ENCODE results near the gene ZFYVE28.
"Not testable (repeated sequence)": the region's sequence is repeated elsewhere in the genome, so short reads cannot be mapped to it uniquely, and the experiment has no call there.

The ZFYVE28 gene

DNA sequence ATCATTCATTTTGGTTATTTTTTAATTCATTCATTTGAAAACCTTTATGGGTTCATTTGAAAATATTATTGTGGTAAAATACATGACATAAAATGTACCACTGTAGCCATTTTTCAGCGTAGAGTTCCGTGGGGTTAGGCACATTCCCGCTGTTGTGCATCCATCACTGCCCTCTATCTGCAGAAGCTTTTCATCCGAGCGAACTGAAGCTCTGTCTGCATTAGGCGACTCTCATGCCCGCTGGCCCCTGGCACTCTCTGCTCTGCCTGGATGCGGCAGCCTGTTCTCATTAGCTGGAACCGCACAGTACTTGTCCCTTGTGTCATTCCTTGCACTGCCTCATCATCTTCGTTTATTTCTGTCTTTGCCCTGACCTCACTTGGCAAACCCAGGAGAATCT lies 17.9 kb upstream of the ZFYVE28 start:
- CTCF ChIA-PET, result interaction anchor here (1.4 kb wide), 1 partner anchor 216 kb away, joined by 5 read pairs; no protein-coding TSS in a partner anchor
- TF ChIP-seq SP1 (IDR thresholded peaks at IDR 0.05) (no peak), ARNT (IDR thresholded peaks at IDR 0.05) (no peak), NFRKB (IDR thresholded peaks at IDR 0.05) (no peak), BHLHE40 (IDR thresholded peaks at IDR 0.05; ENCODE audit: borderline replicate concordance) (no peak), LEF1 (IDR thresholded peaks at IDR 0.05; ENCODE audit: borderline replicate concordance) (no peak), CTBP1 (IDR thresholded peaks at IDR 0.05; ENCODE audit: borderline replicate concordance) (no peak), L3MBTL2 (conservative IDR thresholded peaks at IDR 0.05) (no peak), ELF4 (IDR thresholded peaks at IDR 0.05) (no peak), TARDBP (IDR thresholded peaks at IDR 0.05) (no peak), FOXK2 (IDR thresholded peaks at IDR 0.05) (no peak), HDGF (IDR thresholded peaks at IDR 0.05; ENCODE audit: borderline replicate concordance) (no peak), SUZ12 (IDR thresholded peaks at IDR 0.05) (no peak)
- POLR2A ChIA-PET, result interaction anchor here (0.7 to 1.4 kb wide), 2 partner anchors 33 to 100 kb away, joined by 3 read pairs; partner anchors contain the start of genes FAM193A and RNF4
- no peak for DNase-seq (ENCODE audit: extremely low spot score)

- POLR2A ChIA-PET, result no interaction called here
- CTCF ChIA-PET, result interaction anchor here (0.6 kb wide), 1 partner anchor 490 kb away, joined by 3 read pairs; no protein-coding TSS in a partner anchor
- TF ChIP-seq HDGF (IDR thresholded peaks at IDR 0.05; ENCODE audit: borderline replicate concordance) (no peak), TARDBP (IDR thresholded peaks at IDR 0.05) (no peak), ARNT (IDR thresholded peaks at IDR 0.05) (no peak), FOXK2 (IDR thresholded peaks at IDR 0.05) (no peak), NFRKB (IDR thresholded peaks at IDR 0.05) (no peak), FOXA1 (IDR thresholded peaks at IDR 0.05) (no peak), LEF1 (IDR thresholded peaks at IDR 0.05; ENCODE audit: borderline replicate concordance) (no peak), ELF4 (IDR thresholded peaks at IDR 0.05) (no peak), ZNF384 (IDR thresholded peaks at IDR 0.05) (no peak), FOXM1 (IDR thresholded peaks at IDR 0.05; ENCODE audit: borderline replicate concordance) (no peak), L3MBTL2 (conservative IDR thresholded peaks at IDR 0.05) (no peak), SP1 (IDR thresholded peaks at IDR 0.05) (no peak), SUZ12 (IDR thresholded peaks at IDR 0.05) (no peak), BHLHE40 (IDR thresholded peaks at IDR 0.05; ENCODE audit: borderline replicate concordance) (no peak), CTBP1 (IDR thresholded peaks at IDR 0.05; ENCODE audit: borderline replicate concordance) (no peak), PKNOX1 (IDR thresholded peaks at IDR 0.05) (no peak)
- DNase-seq (ENCODE audit: extremely low spot score), result no peak
Observed at GRCh38 chr4:2434420-2434819, 16.0 kb upstream of the ZFYVE28 start.

DNA sequence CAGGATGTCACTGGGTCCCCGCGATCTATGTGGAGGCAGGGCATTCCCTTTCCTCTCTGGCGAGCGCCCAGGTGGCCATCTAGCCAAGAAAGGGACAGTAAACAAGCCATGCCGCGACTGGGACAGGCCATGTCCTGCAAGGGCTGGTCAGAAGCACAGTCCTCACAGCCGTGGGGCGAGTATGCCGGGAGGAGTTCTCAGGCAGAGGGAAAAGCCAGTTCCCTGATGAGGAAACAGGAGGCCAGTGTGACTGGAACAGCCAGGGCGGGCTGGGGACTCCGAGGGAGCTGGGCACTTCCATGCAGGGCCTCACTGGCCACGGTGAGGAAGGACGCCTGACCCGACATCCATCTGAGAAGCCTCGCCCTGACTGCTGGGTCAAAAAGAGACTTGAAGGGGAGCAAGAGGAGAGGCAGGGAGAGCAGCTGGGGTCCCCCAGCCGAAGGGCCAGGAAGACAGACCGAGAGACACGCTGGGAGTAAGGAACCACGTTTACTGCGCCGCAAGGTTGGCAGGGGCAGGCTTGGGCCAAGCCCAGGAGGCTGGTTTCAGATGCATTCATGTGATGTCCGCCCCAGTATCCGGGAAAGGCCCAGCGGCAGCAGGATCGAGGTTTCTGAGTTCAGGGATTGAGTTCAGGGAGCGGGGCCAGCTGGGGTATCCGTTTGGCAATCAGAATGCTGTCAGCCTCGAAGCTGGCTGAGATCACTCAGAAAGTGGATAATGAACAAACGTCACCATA lies 15.3 kb upstream of the ZFYVE28 start:
- CTCF ChIA-PET, result interaction anchor here (0.6 kb wide), 1 partner anchor 490 kb away, joined by 3 read pairs; no protein-coding TSS in a partner anchor
- TF ChIP-seq FOXK2 (IDR thresholded peaks at IDR 0.05), result no peak
- TF ChIP-seq CTBP1 (IDR thresholded peaks at IDR 0.05; ENCODE audit: borderline replicate concordance), result no peak
- TF ChIP-seq ZNF384 (IDR thresholded peaks at IDR 0.05), result no peak
- TF ChIP-seq TARDBP (IDR thresholded peaks at IDR 0.05), result no peak
- no peak for TF ChIP-seq NFRKB (IDR thresholded peaks at IDR 0.05)
- no peak for TF ChIP-seq SP1 (IDR thresholded peaks at IDR 0.05)
- no peak for TF ChIP-seq FOXA1 (IDR thresholded peaks at IDR 0.05)
- no peak for DNase-seq (ENCODE audit: extremely low spot score)
- POLR2A ChIA-PET, result no interaction called here

DNA sequence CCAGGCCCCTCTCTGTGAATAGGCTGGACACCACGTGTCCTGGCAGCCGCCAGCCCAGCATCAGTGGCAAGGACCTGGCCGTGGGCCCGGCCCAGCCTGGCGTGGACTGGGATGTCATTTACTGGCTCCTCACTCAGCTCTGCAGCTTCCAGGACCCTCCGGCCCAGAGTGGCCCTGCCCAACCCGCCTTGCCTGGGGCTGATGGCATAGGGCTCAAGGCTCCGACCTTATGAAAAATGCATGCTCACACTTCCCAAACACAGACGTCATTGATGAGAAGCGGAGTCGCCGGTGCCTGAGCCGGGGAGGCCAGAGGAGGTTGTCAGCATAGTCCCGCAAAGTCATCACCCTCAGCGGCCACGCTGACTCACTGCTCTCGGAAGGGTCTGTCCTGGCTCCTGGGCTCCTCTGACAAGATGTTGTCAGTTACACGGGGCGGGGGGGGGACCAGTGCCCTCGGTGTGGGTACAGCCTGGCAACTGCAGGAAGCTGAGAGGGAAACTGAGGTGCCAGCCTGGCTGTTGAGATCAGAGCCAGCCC lies 14.6 kb upstream of the ZFYVE28 start:
- POLR2A ChIA-PET, result no interaction called here
- no peak for DNase-seq (ENCODE audit: extremely low spot score)
- CTCF ChIA-PET, result no interaction called here
- TF ChIP-seq ELF4 (IDR thresholded peaks at IDR 0.05) (no peak), SUZ12 (IDR thresholded peaks at IDR 0.05) (no peak), SP1 (IDR thresholded peaks at IDR 0.05) (no peak), BHLHE40 (IDR thresholded peaks at IDR 0.05; ENCODE audit: borderline replicate concordance) (no peak), ARNT (IDR thresholded peaks at IDR 0.05) (no peak), TARDBP (IDR thresholded peaks at IDR 0.05) (no peak), ZNF384 (IDR thresholded peaks at IDR 0.05) (no peak), FOXM1 (IDR thresholded peaks at IDR 0.05; ENCODE audit: borderline replicate concordance) (no peak), FOXK2 (IDR thresholded peaks at IDR 0.05) (no peak), LEF1 (IDR thresholded peaks at IDR 0.05; ENCODE audit: borderline replicate concordance) (no peak), PKNOX1 (IDR thresholded peaks at IDR 0.05) (no peak), CTBP1 (IDR thresholded peaks at IDR 0.05; ENCODE audit: borderline replicate concordance) (no peak), NFRKB (IDR thresholded peaks at IDR 0.05) (no peak), FOXA1 (IDR thresholded peaks at IDR 0.05) (no peak)

GRCh38 chr4:2432004-2432403 lies 13.6 kb upstream of the ZFYVE28 start:
- ChIA-PET POLR2A (interaction anchor here (1.1 kb wide), 1 partner anchor 13 kb away, joined by 3 read pairs; the partner anchor contains the start of genes CFAP99 and ZFYVE28), CTCF (interaction anchor here (2.0 kb wide), 1 partner anchor 10 kb away, joined by 4 read pairs; no protein-coding TSS in a partner anchor)
- TF ChIP-seq FOXA1 (IDR thresholded peaks at IDR 0.05) (no peak), BHLHE40 (IDR thresholded peaks at IDR 0.05; ENCODE audit: borderline replicate concordance) (no peak), NFRKB (IDR thresholded peaks at IDR 0.05) (no peak), PKNOX1 (IDR thresholded peaks at IDR 0.05) (no peak), TARDBP (IDR thresholded peaks at IDR 0.05) (no peak), CTBP1 (IDR thresholded peaks at IDR 0.05; ENCODE audit: borderline replicate concordance) (no peak), HDGF (IDR thresholded peaks at IDR 0.05; ENCODE audit: borderline replicate concordance) (no peak), ARNT (IDR thresholded peaks at IDR 0.05) (no peak), ZNF384 (IDR thresholded peaks at IDR 0.05) (no peak), LEF1 (IDR thresholded peaks at IDR 0.05; ENCODE audit: borderline replicate concordance) (no peak), L3MBTL2 (conservative IDR thresholded peaks at IDR 0.05) (no peak), FOXK2 (IDR thresholded peaks at IDR 0.05) (no peak), SP1 (IDR thresholded peaks at IDR 0.05) (no peak), SUZ12 (IDR thresholded peaks at IDR 0.05) (no peak), FOXM1 (IDR thresholded peaks at IDR 0.05; ENCODE audit: borderline replicate concordance) (no peak), ELF4 (IDR thresholded peaks at IDR 0.05) (no peak)
- no peak for DNase-seq (ENCODE audit: extremely low spot score)

- DNase-seq (ENCODE audit: extremely low spot score); POLR2A ChIA-PET: not testable (repeated sequence)
- CTCF ChIA-PET, result interaction anchor here (2.0 kb wide), 1 partner anchor 11 kb away, joined by 4 read pairs; no protein-coding TSS in a partner anchor
Observed at GRCh38 chr4:2429945-2430757, 11.7 kb upstream of the ZFYVE28 start.

Measured in HEK293T (cell line).